ENCODE results near the gene UHRF1. TPM values are rescaled to one million over a fixed set of nuclear protein-coding genes. Genes with fewer than 3 reads are reported as not detected.
"Not testable (repeated sequence)": the region's sequence is repeated elsewhere in the genome, so short reads cannot be mapped to it uniquely, and the experiment has no call there.

The UHRF1 gene
- total RNA-seq, 1 experiment from 2014 or later = 65.6 TPM

DNA sequence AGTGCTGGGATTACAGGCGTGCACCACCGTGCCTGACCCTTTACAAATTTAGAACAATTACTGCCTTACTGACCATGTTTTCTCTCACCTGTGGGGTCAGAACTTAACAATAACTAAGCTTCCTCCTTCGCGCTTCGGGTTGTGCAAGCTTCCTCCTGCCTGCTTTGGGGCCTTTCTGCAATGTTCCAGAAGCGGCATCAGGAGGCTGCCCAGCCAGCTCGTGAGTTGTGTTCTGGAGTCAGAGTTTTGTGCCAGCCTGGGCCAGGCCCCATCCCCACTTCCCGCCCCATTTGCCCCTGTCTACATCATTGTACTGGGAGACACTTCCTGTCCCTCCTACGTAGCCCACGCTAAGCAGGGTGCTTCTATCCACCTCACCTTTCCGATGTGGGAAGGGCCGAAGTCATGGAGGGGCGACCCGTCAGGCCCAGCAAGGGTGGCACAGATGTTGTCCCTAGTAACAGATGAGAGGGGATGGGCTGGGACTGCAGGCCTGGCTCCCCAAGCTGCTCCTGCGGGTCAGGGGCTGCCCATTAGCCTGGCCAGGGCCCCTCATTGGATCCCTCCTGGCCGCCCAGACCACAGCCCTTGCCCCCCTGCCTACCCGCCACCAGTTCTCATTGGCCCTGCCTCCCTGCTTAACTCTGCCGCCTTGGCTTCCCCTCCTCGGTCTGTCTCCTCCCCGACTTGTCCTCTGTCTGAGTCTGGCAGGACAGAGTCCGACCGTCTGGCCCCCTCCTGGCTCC lies 13.4 kb downstream of the UHRF1 start:
- DNase-seq (ENCODE audit: low read depth) = no peak
- in situ Hi-C loops (cut with HindIII; ENCODE audit: low pct_unique_long_range_greater_than_20kb, low sequenced_read_pairs) = no loop called here

GRCh38 chr19:4923276-4923747 lies 14.0 kb downstream of the UHRF1 start:
- in situ Hi-C loops (cut with HindIII; ENCODE audit: low pct_unique_long_range_greater_than_20kb, low sequenced_read_pairs) = no loop called here

DNA sequence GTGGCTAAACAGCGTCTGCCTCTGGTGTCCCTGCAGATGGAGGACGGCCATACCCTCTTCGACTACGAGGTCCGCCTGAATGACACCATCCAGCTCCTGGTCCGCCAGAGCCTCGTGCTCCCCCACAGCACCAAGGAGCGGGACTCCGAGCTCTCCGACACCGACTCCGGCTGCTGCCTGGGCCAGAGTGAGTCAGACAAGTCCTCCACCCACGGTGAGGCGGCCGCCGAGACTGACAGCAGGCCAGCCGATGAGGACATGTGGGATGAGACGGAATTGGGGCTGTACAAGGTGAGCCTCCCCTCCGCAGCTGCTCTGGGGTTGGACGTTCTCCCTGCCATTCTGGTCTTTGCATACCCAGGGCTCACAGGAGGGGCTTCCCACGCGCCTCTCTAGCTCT lies 19.9 kb downstream of the UHRF1 start:
- in situ Hi-C loops (cut with HindIII; ENCODE audit: low pct_unique_long_range_greater_than_20kb, low sequenced_read_pairs) = no loop called here
- DNase-seq (ENCODE audit: low read depth) = no peak

More at GRCh38 chr19:4923276-4923747, 14.0 kb downstream of the UHRF1 start:
- no peak for DNase-seq (ENCODE audit: low read depth)

GRCh38 chr19:4930664-4931063 lies 21.4 kb downstream of the UHRF1 start:
- DNase-seq (ENCODE audit: low read depth) = peak; percentile 84

DNA sequence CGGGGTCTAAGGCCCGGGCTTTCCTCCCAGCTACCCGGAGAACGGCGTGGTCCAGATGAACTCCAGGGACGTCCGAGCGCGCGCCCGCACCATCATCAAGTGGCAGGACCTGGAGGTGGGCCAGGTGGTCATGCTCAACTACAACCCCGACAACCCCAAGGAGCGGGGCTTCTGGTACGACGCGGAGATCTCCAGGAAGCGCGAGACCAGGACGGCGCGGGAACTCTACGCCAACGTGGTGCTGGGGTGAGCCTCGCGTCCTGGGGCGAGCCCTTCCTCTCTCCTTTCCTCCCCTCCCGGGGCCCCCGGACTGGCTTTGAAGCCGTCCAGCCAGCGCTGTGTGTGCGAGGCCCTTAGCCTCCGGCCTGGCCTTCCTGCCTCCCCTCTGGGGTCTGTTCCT lies 23.4 kb downstream of the UHRF1 start:
- no peak for DNase-seq (ENCODE audit: low read depth)
- in situ Hi-C loops (cut with HindIII; ENCODE audit: low pct_unique_long_range_greater_than_20kb, low sequenced_read_pairs) = no loop called here

More at GRCh38 chr19:4930664-4931063, 21.4 kb downstream of the UHRF1 start:
- in situ Hi-C loops (cut with HindIII; ENCODE audit: low pct_unique_long_range_greater_than_20kb, low sequenced_read_pairs) = no loop called here

DNA sequence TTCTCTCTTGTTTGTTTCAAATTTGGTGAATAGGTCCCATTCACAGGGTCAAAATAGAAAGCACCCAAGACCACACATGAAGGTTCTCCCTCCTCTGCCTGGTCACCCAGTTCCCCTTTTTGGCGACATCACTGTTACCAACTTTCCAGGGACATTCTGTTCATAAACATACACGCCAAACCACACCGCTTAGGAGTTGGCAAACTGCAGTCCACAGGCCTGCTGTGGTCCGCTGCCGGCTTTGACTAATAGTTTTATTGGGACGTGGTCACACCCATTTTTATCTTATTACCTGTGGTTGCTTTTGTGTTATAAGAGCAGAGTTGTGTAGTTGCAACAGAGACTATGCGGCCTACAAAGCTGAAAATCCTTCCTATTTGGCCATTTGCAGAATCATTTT lies 24.2 kb downstream of the UHRF1 start:
- in situ Hi-C loops (cut with HindIII; ENCODE audit: low pct_unique_long_range_greater_than_20kb, low sequenced_read_pairs) = no loop called here
- DNase-seq (ENCODE audit: low read depth) = no peak

DNA sequence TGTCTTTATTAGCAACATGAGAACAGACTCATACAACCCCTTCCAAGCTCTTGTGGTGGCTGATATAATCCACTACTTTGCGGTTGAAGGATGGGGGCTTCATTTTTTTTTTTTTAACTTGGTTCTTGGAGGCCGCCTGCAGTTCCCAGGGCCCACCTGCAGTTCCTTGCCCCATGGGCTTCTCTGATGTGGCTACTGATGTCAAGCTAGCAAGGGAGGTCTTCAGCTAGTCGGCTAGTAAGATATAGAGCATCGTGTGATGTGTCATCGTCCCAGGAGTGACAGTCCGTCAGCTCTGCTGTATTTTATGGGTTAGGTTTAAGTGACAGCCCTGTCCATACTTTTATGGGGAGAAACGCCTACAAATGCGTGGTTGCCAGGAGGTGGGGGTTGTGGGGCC lies 26.1 kb downstream of the UHRF1 start:
- DNase-seq (ENCODE audit: low read depth) = no peak
- in situ Hi-C loops (cut with HindIII; ENCODE audit: low pct_unique_long_range_greater_than_20kb, low sequenced_read_pairs) = no loop called here

- in situ Hi-C loops (cut with HindIII; ENCODE audit: low pct_unique_long_range_greater_than_20kb, low sequenced_read_pairs) = no loop called here
- DNase-seq (ENCODE audit: low read depth) = no peak
Observed at GRCh38 chr19:4937060-4937459, 27.8 kb downstream of the UHRF1 start.

DNA sequence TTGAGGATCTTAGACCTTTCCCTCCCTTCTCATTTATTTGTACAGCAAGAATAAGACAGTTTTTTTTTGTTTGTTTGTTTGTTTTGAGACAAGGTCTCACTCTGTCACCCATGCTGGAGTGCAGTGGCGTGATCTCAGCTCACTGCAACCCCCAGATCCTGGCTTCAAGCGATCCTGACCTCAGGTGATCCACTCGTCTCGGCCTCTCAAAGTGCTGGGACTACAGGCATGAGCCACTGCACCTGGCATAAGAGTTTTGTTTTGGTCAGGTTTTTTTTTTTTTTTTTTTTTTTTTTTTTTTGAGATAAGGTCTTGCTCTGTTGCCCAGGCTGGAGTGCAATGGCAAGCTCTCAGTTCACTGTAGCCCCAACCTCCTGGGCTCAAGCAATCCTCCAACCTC lies 29.2 kb downstream of the UHRF1 start:
- DNase-seq (ENCODE audit: low read depth); in situ Hi-C loops (cut with HindIII; ENCODE audit: low pct_unique_long_range_greater_than_20kb, low sequenced_read_pairs): not testable (repeated sequence)

- in situ Hi-C loops (cut with HindIII; ENCODE audit: low pct_unique_long_range_greater_than_20kb, low sequenced_read_pairs) = no loop called here
- no peak for DNase-seq (ENCODE audit: low read depth)
Observed at GRCh38 chr19:4939466-4939865, 30.2 kb downstream of the UHRF1 start.

DNA sequence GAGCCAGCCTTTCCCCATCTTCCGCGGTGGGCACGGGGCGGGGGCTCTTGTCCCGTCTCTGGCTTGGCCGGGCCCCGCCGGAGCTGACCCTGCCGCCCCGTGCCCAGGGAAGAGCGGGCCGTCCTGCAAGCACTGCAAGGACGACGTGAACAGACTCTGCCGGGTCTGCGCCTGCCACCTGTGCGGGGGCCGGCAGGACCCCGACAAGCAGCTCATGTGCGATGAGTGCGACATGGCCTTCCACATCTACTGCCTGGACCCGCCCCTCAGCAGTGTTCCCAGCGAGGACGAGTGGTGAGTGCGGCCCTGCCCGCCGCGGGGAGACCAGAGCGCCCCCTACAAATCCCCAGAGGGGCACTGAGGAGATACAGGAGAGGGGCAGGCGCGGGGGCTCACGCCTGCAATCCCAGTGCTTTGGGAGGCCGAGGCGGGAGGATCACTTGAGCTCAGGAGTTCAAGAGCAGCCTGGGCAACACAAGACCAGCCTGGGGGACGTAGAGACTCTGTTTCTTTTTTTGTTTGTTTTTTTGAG lies 32.4 kb downstream of the UHRF1 start:
- DNase-seq (ENCODE audit: low read depth); in situ Hi-C loops (cut with HindIII; ENCODE audit: low pct_unique_long_range_greater_than_20kb, low sequenced_read_pairs): not testable (repeated sequence)

- DNase-seq (ENCODE audit: low read depth); in situ Hi-C loops (cut with HindIII; ENCODE audit: low pct_unique_long_range_greater_than_20kb, low sequenced_read_pairs): not testable (repeated sequence)
Observed at GRCh38 chr19:4950650-4951049, 41.3 kb downstream of the UHRF1 start.

DNA sequence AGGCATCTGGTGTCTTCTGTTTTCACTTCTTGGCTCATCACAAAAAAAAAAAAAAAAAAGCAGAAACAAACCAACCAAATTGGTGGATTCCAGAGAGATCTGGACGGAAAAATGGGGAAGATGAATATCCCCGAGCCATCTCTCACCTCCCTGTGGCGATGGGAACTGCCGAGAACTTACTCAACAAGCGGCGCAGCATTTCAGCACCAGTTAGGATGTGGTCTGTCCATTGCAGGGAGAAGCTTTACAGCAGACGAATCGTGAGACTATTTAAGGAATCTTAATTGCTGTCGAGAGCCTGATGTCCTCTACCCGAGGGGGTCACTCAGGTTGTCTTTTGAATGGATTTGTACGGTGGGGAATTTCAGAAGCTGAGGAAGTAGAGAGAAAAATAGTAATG lies 42.4 kb downstream of the UHRF1 start:
- DNase-seq (ENCODE audit: low read depth) = no peak
- in situ Hi-C loops (cut with HindIII; ENCODE audit: low pct_unique_long_range_greater_than_20kb, low sequenced_read_pairs) = no loop called here

- in situ Hi-C loops (cut with HindIII; ENCODE audit: low pct_unique_long_range_greater_than_20kb, low sequenced_read_pairs) = no loop called here
- no peak for DNase-seq (ENCODE audit: low read depth)
Observed at GRCh38 chr19:4952945-4953344, 43.6 kb downstream of the UHRF1 start.

GRCh38 chr19:4954320-4955149 lies 45.2 kb downstream of the UHRF1 start:
- DNase-seq (ENCODE audit: low read depth); in situ Hi-C loops (cut with HindIII; ENCODE audit: low pct_unique_long_range_greater_than_20kb, low sequenced_read_pairs): not testable (repeated sequence)

DNA sequence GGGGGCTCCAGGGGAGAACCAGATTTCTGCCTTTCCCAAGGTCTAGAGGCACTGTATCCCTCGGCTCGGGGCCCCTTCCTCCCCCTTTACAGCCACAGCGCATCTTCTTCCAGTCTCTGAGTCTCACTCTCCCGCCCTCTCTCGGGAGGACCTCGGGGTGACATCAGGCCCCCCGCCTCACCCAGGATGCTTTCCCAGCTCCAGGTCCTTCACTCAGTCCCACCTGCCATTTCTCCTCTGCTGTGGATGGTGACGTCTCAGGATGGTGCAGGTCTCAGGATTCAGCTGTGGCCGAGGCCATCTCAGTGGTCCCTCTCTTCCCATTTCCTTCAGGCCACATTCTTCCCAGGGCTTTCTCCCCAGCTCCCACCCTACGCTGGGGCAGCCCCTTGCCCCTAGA lies 46.0 kb downstream of the UHRF1 start:
- in situ Hi-C loops (cut with HindIII; ENCODE audit: low pct_unique_long_range_greater_than_20kb, low sequenced_read_pairs) = no loop called here
- no peak for DNase-seq (ENCODE audit: low read depth)

GRCh38 chr19:4957981-4958380 lies 48.7 kb downstream of the UHRF1 start:
- in situ Hi-C loops (cut with HindIII; ENCODE audit: low pct_unique_long_range_greater_than_20kb, low sequenced_read_pairs) = no loop called here
- DNase-seq (ENCODE audit: low read depth) = peak; percentile 49

DNA sequence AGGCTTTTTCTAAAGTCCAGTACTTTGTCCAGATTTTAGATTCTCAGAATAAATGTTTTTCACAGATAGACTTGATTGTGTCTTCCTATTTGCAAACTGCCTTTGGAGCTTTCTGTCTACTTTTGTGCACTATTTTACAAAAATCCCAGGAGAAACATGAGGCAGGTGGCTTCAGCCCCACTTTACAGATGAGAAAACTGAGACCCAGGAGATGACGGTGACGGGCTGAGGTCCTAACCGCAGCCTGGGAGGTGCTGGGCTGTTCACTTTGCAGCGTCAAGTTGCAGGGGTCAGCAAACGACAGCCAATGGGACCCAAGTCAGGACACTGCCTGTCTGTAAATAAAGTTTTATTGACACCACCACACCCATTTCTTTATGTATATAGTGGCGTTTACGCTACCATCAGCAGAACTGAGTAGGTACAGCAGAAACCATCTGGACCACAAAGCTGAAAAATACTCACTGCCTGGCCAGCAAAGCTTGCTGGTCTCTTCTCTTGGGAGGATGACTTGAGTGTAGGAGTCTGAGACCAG lies 52.9 kb downstream of the UHRF1 start:
- DNase-seq (ENCODE audit: low read depth) = no peak
- in situ Hi-C loops (cut with HindIII; ENCODE audit: low pct_unique_long_range_greater_than_20kb, low sequenced_read_pairs) = no loop called here

GRCh38 chr19:4965061-4965460 lies 55.8 kb downstream of the UHRF1 start:
- in situ Hi-C loops (cut with HindIII; ENCODE audit: low pct_unique_long_range_greater_than_20kb, low sequenced_read_pairs) = no loop called here
- no peak for DNase-seq (ENCODE audit: low read depth)

All from Caki2 (cell line).